GM23338 (cell line): Measurements from ENCODE around the gene TRAPPC12. TPM values are rescaled to one million over a fixed set of nuclear protein-coding genes. Genes with fewer than 3 reads are reported as not detected.

Experiments
- ATAC-seq: fragments of 200-7000 bp; cut with Tn5 transposase; 3 replicates; pipeline ENCODE4 v1.9.1; 2020
- DNase-seq: peaks from one replicate; pipeline ENCODE4 v3.0.0-alpha.2; 2015; ENCODE audit warnings: low spot score
- H2AFZ ChIP-seq: fragments of 200-600 bp; sonication (generic); 2 replicates; pipeline ENCODE4 v1.8.0; 2016; ENCODE audit warnings: antibody characterized with exemption, mild to moderate bottlenecking, moderate library complexity
- H3F3A ChIP-seq: fragments of 200-600 bp; sonication (generic); replicated peaks from 2 replicates; pipeline ENCODE4 v1.8.0; 2017; ENCODE audit warnings: antibody characterized with exemption, mixed run types, low read depth
- H3K27ac ChIP-seq: fragments of 200-600 bp; sonication (generic); 2 replicates; pipeline ENCODE4 v1.6.1; 2016; ENCODE audit warnings: low read depth
- H3K27me3 ChIP-seq: fragments of 200-600 bp; sonication (generic); 2 replicates; pipeline ENCODE4 v1.8.0; 2016; ENCODE audit warnings: mild to moderate bottlenecking, mixed run types, moderate library complexity; ENCODE audit not compliant: insufficient read depth
- H3K36me3 ChIP-seq: fragments of 200-600 bp; sonication (generic); 2 replicates; pipeline ENCODE4 v1.8.0; 2016; ENCODE audit warnings: mild to moderate bottlenecking; ENCODE audit not compliant: insufficient read depth
- H3K4me1 ChIP-seq: fragments of 200-600 bp; sonication (generic); 2 replicates; pipeline ENCODE4 v1.8.0; 2016; ENCODE audit warnings: mild to moderate bottlenecking, moderate library complexity; ENCODE audit not compliant: insufficient read depth
- H3K4me2 ChIP-seq: fragments of 200-600 bp; sonication (generic); 2 replicates; pipeline ENCODE4 v1.7.1; 2017; ENCODE audit warnings: mixed run types
- H3K4me3 ChIP-seq: fragments of 200-600 bp; sonication (generic); 2 replicates; pipeline ENCODE4 v1.6.1; 2016; ENCODE audit warnings: mixed run types
- H3K79me2 ChIP-seq: fragments of 200-600 bp; sonication (generic); replicated peaks from 2 replicates; pipeline ENCODE4 v1.8.0; 2017; ENCODE audit warnings: mild to moderate bottlenecking; ENCODE audit not compliant: insufficient read depth
- H3K9me2 ChIP-seq: fragments of 200-600 bp; sonication (generic); 2 replicates; pipeline ENCODE4 v1.8.0; 2017; ENCODE audit not compliant: insufficient read depth
- H4K20me1 ChIP-seq: fragments of 200-600 bp; sonication (generic); replicated peaks from 2 replicates; pipeline ENCODE4 v1.8.0; 2017; ENCODE audit warnings: mild to moderate bottlenecking; ENCODE audit not compliant: insufficient read depth
- H3K27ac Mint-ChIP-seq: 2 replicates; pipeline ENCODE4 v1.8.0; 2020; ENCODE audit warnings: inconsistent platforms, mild to moderate bottlenecking, moderate library complexity, mixed read lengths
- H3K27me3 Mint-ChIP-seq: 3 replicates; pipeline ENCODE4 v1.8.0; 2022; ENCODE audit warnings: low read depth, mild to moderate bottlenecking, moderate library complexity, mixed read lengths, inconsistent platforms; ENCODE audit not compliant: insufficient read depth, poor library complexity
- H3K36me3 Mint-ChIP-seq: 3 replicates; pipeline ENCODE4 v1.8.0; 2021; ENCODE audit warnings: low read depth, mild to moderate bottlenecking, inconsistent platforms, moderate library complexity, mixed read lengths
- H3K4me1 Mint-ChIP-seq: 3 replicates; pipeline ENCODE4 v1.8.0; 2020; ENCODE audit warnings: mild to moderate bottlenecking, inconsistent platforms, mixed read lengths
- H3K4me3 Mint-ChIP-seq: 3 replicates; pipeline ENCODE4 v1.8.0; 2021; ENCODE audit warnings: moderate library complexity, mild to moderate bottlenecking, inconsistent platforms, mixed read lengths
- H3K9me3 Mint-ChIP-seq: 3 replicates; pipeline ENCODE4 v1.8.0; 2020; ENCODE audit warnings: moderate library complexity, mild to moderate bottlenecking, inconsistent platforms, mixed read lengths
- CREB1 ChIP-seq: fragments of 250-450 bp; sonication (Bioruptor Pico); IDR thresholded peaks from 2 replicates; pipeline ENCODE4 v1.5.0; 2020; ENCODE audit warnings: low read depth, mild to moderate bottlenecking, moderate library complexity
- EZH2 ChIP-seq: fragments of 200-600 bp; sonication (generic); IDR thresholded peaks from one replicate; pipeline ENCODE4 v1.8.0; 2017; ENCODE audit warnings: antibody characterized with exemption, mild to moderate bottlenecking, low read depth; ENCODE audit not compliant: unreplicated experiment
- EZH2phosphoT487 ChIP-seq: fragments of 200-600 bp; sonication (generic); IDR thresholded peaks from one replicate; pipeline ENCODE4 v1.8.1; 2018; ENCODE audit warnings: antibody characterized with exemption; ENCODE audit not compliant: unreplicated experiment
- JUNB ChIP-seq: IDR thresholded peaks from one replicate; pipeline ENCODE4 v1.6.1; 2016; ENCODE audit warnings: antibody characterized with exemption; ENCODE audit not compliant: unreplicated experiment
- NANOG ChIP-seq: IDR thresholded peaks from 2 replicates; pipeline ENCODE4 v1.6.1; 2016; ENCODE audit warnings: antibody characterized with exemption, borderline replicate concordance
- POLR2AphosphoS5 ChIP-seq: IDR thresholded peaks from 2 replicates; pipeline ENCODE4 v1.6.1; 2016; ENCODE audit warnings: antibody characterized with exemption, low read depth
- STAT1 ChIP-seq: IDR thresholded peaks from one replicate; pipeline ENCODE4 v1.6.1; 2016; ENCODE audit warnings: antibody characterized with exemption; ENCODE audit not compliant: unreplicated experiment
- ZNF114 ChIP-seq: fragments of 250-450 bp; sonication (Bioruptor Pico); IDR thresholded peaks from 2 replicates; pipeline ENCODE4 v1.5.0; 2020; ENCODE audit warnings: mild to moderate bottlenecking, moderate library complexity
- ZNF331 ChIP-seq: fragments of 250-450 bp; sonication (Bioruptor Pico); IDR thresholded peaks from 2 replicates; pipeline ENCODE4 v1.5.0; 2020; ENCODE audit warnings: low read depth, mild to moderate bottlenecking, moderate library complexity
- polyA plus RNA-seq: library from polyadenylated mRNA; unstranded; fragments of >200 nt; fragmentation: Nextera tagmentation; extraction: Ambion mirVana; gene quantifications from 2 replicates; pipeline ENCODE4 v1.2.1, GENCODE V29; 2016
- total RNA-seq: library from RNA; depleted of rRNA; stranded (reverse); fragments of >200 nt; shearing (Covaris generic); gene quantifications from 2 replicates; pipeline ENCODE4 v1.2.3, GENCODE V29; 2014
- TF ChIP-seq, protein P1 (sequence below): fragments of 250-450 bp; sonication (Bioruptor Pico); IDR thresholded peaks from 2 replicates; pipeline ENCODE4 v1.5.0; 2020; ENCODE audit warnings: mild to moderate bottlenecking, moderate library complexity
- TF ChIP-seq, protein P2 (sequence below): IDR thresholded peaks from one replicate; pipeline ENCODE4 v1.6.1; 2018; ENCODE audit warnings: antibody characterized with exemption; ENCODE audit not compliant: unreplicated experiment
- TF ChIP-seq, protein P3 (sequence below), 2 experiments: fragments of 200-600 bp in 1 of 2; sonication (generic) in 1 of 2; conservative IDR thresholded peaks; 2 replicates each; pipeline versions ENCODE4 v1.5.1 to v1.6.1; 2016 to 2017; ENCODE audit warnings: antibody characterized with exemption in 2 of 2, low read depth in 2 of 2, mild to moderate bottlenecking in 2 of 2, moderate library complexity in 1 of 2
- TF ChIP-seq, protein P4 (sequence below): IDR thresholded peaks from 2 replicates; pipeline ENCODE4 v1.6.1; 2016; ENCODE audit warnings: antibody characterized with exemption

The TRAPPC12 gene
- total and polyA plus RNA-seq, 2 experiments from 2014 or later: 48.9 to 57.7 TPM

DNA sequence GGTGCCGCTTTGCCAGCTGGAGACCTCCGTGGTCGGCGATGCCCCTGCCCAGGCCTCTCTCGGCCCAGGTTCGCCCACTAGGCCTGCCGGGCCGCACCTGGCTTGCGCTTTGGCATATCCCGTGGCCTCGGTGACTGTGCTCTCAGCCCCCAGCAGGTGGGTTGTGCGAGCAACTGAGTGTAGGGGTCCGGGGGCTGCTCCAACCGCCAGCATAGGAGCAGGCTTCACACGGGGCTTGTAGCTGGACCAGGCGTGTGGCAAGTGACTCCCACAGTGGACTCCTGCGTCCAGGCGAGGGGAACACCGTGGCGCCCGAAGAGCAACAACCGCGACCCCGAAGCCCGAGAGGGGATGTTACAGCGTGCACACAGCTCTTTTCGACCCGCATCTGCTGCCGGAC is 9.7 kb downstream of the TRAPPC12 start:
- Histone ChIP-seq H3K27ac (no peak overlapping the region), H3K27me3 (no peaks in the 10 kb centered on the region), H4K20me1 (peaks cover 11% of the 10 kb centered on the region; the same call in 1 of the 2 replicates), H3K4me2 (no peak overlapping the region), H3K79me2 (peaks cover 35% of the 10 kb centered on the region), H3K36me3 (peaks cover 29% of the 10 kb centered on the region), H3K4me3 (no peak overlapping the region), H2AFZ (no peak overlapping the region), H3F3A (no peaks in the 10 kb centered on the region), H3K9me2 (no peaks in the 10 kb centered on the region), H3K4me1 (no peaks in the 10 kb centered on the region)
- TF ChIP-seq JUNB (no peak), ZNF114 (CRISPR knock-in tag) (no peak), EZH2phosphoT487 (no peak), ZNF331 (CRISPR knock-in tag) (no peak), STAT1 (no peak), POLR2AphosphoS5 (no peak), CREB1 (CRISPR knock-in tag) (no peak), EZH2 (no peak), NANOG (no peak)
- TF ChIP-seq, protein P1, sequence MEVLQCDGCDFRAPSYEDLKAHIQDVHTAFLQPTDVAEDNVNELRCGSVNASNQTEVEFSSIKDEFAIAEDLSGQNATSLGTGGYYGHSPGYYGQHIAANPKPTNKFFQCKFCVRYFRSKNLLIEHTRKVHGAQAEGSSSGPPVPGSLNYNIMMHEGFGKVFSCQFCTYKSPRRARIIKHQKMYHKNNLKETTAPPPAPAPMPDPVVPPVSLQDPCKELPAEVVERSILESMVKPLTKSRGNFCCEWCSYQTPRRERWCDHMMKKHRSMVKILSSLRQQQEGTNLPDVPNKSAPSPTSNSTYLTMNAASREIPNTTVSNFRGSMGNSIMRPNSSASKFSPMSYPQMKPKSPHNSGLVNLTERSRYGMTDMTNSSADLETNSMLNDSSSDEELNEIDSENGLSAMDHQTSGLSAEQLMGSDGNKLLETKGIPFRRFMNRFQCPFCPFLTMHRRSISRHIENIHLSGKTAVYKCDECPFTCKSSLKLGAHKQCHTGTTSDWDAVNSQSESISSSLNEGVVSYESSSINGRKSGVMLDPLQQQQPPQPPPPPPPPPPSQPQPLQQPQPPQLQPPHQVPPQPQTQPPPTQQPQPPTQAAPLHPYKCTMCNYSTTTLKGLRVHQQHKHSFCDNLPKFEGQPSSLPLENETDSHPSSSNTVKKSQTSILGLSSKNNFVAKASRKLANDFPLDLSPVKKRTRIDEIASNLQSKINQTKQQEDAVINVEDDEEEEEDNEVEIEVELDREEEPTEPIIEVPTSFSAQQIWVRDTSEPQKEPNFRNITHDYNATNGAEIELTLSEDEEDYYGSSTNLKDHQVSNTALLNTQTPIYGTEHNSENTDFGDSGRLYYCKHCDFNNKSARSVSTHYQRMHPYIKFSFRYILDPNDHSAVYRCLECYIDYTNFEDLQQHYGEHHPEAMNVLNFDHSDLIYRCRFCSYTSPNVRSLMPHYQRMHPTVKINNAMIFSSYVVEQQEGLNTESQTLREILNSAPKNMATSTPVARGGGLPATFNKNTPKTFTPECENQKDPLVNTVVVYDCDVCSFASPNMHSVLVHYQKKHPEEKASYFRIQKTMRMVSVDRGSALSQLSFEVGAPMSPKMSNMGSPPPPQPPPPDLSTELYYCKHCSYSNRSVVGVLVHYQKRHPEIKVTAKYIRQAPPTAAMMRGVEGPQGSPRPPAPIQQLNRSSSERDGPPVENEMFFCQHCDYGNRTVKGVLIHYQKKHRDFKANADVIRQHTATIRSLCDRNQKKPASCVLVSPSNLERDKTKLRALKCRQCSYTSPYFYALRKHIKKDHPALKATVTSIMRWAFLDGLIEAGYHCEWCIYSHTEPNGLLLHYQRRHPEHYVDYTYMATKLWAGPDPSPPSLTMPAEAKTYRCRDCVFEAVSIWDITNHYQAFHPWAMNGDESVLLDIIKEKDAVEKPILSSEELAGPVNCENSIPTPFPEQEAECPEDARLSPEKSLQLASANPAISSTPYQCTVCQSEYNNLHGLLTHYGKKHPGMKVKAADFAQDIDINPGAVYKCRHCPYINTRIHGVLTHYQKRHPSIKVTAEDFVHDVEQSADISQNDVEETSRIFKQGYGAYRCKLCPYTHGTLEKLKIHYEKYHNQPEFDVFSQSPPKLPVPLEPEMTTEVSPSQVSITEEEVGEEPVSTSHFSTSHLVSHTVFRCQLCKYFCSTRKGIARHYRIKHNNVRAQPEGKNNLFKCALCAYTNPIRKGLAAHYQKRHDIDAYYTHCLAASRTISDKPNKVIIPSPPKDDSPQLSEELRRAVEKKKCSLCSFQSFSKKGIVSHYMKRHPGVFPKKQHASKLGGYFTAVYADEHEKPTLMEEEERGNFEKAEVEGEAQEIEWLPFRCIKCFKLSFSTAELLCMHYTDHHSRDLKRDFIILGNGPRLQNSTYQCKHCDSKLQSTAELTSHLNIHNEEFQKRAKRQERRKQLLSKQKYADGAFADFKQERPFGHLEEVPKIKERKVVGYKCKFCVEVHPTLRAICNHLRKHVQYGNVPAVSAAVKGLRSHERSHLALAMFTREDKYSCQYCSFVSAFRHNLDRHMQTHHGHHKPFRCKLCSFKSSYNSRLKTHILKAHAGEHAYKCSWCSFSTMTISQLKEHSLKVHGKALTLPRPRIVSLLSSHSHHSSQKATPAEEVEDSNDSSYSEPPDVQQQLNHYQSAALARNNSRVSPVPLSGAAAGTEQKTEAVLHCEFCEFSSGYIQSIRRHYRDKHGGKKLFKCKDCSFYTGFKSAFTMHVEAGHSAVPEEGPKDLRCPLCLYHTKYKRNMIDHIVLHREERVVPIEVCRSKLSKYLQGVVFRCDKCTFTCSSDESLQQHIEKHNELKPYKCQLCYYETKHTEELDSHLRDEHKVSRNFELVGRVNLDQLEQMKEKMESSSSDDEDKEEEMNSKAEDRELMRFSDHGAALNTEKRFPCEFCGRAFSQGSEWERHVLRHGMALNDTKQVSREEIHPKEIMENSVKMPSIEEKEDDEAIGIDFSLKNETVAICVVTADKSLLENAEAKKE (CRISPR knock-in tag): no peak
- TF ChIP-seq, protein P2, sequence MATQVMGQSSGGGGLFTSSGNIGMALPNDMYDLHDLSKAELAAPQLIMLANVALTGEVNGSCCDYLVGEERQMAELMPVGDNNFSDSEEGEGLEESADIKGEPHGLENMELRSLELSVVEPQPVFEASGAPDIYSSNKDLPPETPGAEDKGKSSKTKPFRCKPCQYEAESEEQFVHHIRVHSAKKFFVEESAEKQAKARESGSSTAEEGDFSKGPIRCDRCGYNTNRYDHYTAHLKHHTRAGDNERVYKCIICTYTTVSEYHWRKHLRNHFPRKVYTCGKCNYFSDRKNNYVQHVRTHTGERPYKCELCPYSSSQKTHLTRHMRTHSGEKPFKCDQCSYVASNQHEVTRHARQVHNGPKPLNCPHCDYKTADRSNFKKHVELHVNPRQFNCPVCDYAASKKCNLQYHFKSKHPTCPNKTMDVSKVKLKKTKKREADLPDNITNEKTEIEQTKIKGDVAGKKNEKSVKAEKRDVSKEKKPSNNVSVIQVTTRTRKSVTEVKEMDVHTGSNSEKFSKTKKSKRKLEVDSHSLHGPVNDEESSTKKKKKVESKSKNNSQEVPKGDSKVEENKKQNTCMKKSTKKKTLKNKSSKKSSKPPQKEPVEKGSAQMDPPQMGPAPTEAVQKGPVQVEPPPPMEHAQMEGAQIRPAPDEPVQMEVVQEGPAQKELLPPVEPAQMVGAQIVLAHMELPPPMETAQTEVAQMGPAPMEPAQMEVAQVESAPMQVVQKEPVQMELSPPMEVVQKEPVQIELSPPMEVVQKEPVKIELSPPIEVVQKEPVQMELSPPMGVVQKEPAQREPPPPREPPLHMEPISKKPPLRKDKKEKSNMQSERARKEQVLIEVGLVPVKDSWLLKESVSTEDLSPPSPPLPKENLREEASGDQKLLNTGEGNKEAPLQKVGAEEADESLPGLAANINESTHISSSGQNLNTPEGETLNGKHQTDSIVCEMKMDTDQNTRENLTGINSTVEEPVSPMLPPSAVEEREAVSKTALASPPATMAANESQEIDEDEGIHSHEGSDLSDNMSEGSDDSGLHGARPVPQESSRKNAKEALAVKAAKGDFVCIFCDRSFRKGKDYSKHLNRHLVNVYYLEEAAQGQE: no peak
- TF ChIP-seq, protein P3, sequence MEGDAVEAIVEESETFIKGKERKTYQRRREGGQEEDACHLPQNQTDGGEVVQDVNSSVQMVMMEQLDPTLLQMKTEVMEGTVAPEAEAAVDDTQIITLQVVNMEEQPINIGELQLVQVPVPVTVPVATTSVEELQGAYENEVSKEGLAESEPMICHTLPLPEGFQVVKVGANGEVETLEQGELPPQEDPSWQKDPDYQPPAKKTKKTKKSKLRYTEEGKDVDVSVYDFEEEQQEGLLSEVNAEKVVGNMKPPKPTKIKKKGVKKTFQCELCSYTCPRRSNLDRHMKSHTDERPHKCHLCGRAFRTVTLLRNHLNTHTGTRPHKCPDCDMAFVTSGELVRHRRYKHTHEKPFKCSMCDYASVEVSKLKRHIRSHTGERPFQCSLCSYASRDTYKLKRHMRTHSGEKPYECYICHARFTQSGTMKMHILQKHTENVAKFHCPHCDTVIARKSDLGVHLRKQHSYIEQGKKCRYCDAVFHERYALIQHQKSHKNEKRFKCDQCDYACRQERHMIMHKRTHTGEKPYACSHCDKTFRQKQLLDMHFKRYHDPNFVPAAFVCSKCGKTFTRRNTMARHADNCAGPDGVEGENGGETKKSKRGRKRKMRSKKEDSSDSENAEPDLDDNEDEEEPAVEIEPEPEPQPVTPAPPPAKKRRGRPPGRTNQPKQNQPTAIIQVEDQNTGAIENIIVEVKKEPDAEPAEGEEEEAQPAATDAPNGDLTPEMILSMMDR (conservative IDR thresholded peaks at IDR 0.05; ENCODE audit: low read depth in 2 of 2): no peak
- TF ChIP-seq, protein P4, sequence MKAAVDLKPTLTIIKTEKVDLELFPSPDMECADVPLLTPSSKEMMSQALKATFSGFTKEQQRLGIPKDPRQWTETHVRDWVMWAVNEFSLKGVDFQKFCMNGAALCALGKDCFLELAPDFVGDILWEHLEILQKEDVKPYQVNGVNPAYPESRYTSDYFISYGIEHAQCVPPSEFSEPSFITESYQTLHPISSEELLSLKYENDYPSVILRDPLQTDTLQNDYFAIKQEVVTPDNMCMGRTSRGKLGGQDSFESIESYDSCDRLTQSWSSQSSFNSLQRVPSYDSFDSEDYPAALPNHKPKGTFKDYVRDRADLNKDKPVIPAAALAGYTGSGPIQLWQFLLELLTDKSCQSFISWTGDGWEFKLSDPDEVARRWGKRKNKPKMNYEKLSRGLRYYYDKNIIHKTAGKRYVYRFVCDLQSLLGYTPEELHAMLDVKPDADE: no peak
- H3K27me3 Mint-ChIP-seq: peaks cover 3% of the 10 kb centered on the region
- H3K4me1 Mint-ChIP-seq: no peaks in the 10 kb centered on the region
- H3K9me3 Mint-ChIP-seq: no peaks in the 10 kb centered on the region
- H3K4me3 Mint-ChIP-seq: no peak overlapping the region
- no peak for DNase-seq
- ATAC-seq: no peak
- peaks cover 43% of the 10 kb centered on the region for H3K36me3 Mint-ChIP-seq
- no peak overlapping the region for H3K27ac Mint-ChIP-seq
